Right lung (tissue), 5 donors: Measurements from ENCODE around the gene CASZ1. TPM values are rescaled to one million over a fixed set of nuclear protein-coding genes. Genes with fewer than 3 reads are reported as not detected.

ENCODE experiments used
- DNase-seq, 2 donors: peaks; one replicate each; pipeline ENCODE4 v3.0.0-alpha.2; 2013
- polyA plus RNA-seq, 5 donors: library from polyadenylated mRNA; unstranded; fragments of 120-200 nt; gene quantifications; one replicate each; pipeline versions ENCODE4 v1.2.1 to v1.2.3, GENCODE V29; 2013; ENCODE audit warnings: inconsistent platforms in 1 of 5, low replicate concordance in 1 of 5; ENCODE audit not compliant: insufficient read length in 5 of 5, insufficient read depth in 1 of 5

Gene CASZ1
- polyA plus RNA-seq, 5 donors: 14.9 to 21.4 (median 16.9) TPM

DNA sequence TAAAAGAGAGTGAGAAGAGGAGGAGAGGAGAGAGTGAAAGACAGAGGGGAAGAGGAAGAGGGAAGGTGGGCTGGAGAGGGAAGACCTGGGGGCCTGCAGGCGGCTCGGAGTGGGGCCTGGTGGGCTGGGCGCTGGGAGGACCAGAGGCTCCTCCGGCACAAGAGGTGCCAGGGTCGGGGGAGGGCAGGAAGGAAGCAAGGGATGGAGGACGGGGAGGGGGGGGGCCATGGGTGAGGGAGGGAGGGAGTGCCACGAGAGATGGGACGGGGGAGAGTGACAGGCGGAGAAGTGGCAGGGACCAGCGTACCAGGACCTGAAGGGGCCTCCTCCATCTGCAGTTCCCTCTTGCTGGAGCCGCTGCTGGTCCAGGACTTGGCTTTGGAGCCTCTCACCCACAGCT is 87.7 kb downstream of the CASZ1 start:
- DNase-seq: no peak

DNA sequence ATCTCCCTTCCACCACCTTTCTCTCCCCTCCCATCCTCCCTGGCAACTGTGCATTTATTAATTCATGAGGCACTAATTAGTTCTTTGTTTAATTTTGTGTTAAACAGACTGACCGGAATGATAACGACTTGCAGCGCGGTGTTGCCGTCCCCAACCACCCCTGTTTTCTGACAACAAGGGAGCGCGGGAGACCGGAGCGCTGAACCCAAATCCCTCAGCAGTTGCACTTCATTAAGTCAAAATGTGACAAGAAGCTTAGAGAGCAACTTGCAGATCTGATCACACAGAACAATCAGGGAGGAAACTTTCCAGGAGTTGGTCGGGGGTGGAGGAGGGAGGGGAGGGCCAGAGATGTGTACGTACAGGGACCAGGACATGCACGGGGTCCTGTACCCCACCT is 89.2 kb downstream of the CASZ1 start:
- DNase-seq: no peak

DNA sequence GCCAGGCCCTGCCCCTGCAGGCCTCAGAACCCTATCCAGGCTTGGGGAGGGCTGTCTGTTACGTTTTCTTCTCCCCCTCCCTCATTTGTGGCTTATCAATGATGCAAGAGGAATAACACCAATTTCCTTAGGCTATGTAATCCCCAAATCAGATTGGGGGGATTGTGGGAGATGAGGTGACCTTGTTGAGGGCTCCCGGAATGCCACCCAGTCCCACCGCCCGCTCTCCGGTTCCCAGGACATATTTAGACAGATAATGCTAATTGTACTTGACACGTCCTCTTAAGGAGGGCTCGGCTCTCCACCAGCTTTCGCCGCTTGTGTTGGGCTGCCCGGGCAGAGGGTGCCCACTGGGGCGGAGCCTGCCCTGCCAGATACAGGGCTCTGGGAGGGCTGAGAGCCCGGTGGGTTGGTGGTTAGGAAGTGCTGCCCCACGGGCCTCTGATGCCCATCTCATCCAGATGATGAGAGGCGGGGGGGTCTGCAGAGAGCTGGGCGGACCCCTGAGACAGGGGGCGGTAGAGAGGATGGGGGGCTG is 90.0 kb downstream of the CASZ1 start:
- DNase-seq: no peak

DNA sequence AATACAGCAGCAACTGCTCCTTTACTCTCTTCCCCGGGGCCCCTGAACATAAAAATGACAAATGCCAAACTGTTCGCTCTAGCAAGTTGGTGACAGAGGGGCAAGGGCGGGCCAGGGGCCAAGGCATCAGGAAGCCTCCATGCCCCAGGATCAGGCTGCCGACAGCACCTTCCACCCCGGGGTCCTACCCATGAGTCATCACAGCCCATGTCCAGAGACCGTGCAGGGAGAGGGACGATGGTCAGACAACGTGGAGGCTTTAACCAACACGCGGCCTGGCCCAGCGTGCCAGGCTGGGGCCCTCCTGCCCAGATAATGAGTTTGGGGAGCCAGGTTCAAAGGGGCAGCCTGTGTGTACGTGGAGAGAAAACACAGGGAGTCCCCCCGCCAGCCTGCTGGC is 90.5 kb downstream of the CASZ1 start:
- no peak for DNase-seq

DNA sequence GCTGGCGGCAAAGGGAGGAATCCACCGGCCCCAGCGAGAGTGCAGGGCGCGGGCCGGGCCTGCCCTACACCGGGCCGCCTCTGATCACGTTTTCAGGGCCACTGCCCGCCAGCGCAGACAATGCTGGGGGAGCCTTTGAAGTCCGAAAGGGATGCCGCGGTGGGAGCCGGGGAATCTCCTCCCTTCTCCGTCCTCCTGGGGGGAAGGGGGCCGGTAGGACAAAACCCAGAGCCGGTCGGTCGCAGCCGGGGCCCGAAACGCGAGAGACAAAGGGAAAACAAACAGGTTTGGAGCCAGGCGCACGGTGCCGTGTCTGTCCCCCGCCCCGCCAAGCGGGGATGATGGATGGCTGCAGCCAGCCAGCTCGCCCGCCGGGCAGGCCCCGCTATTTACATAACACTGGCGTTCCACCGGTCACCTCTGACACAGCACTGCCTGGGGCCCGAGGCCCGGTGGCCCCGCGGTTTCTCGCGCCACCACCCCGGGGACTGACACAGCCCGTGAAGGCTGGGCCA is 92.0 kb downstream of the CASZ1 start:
- DNase-seq: no peak

DNA sequence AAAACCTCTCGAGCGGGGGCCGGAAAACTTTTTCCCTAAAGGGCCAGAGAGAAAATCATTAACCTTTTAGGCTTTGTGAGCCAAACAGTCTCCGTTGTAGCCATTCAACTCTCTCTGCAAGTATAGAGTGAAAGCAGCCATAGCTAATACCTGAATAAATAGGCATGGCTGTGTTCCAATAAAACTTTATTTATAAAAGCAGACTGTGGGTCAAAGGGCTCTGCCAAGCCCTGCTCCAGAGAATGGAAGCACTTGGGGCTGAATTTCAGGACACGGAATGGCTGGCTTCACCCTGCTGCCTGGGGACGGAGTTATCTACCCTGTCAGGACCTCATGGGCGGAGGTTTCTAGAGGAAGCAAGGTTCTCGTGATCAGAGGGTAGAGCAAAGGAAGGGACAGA is 92.7 kb downstream of the CASZ1 start:
- no peak for DNase-seq

DNA sequence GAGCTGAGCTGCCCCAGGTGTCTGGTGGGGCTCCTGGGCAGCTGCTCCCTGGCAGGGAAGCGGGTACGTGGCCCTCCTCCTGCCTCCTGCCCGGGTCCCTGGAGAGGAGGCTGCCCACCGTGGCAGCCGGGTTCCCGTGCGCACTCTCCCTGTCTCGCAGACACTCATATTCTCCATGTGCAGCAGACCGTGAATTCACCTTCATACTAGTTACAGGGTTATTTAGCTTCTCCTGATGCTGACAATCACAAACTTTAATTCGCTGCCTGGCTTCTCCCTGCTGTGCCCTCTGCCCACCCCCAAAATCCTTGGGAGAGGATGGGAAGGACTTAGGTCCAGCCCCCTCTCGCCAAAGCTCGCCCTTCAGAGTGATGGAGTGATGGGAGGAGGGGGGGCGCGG is 95.3 kb downstream of the CASZ1 start:
- no peak for DNase-seq

DNA sequence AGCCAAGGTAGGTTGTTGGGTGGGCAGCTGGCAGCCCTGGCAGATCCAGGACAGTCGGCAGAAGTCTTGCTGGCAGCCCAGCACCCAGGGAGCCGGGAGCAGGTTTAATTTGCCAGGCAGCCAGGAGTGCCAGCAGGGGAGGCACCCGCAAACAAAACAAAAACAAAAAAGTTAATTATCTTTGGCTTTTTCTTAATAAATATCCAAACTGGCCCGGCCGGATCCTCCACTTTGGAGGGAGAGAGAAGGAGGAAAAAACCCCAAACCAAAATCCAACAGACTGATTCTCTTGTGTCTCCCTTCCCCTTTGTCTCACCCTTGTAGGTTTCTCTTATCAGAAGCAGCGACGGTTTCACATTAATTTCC is 97.0 kb downstream of the CASZ1 start:
- DNase-seq: no peak

DNA sequence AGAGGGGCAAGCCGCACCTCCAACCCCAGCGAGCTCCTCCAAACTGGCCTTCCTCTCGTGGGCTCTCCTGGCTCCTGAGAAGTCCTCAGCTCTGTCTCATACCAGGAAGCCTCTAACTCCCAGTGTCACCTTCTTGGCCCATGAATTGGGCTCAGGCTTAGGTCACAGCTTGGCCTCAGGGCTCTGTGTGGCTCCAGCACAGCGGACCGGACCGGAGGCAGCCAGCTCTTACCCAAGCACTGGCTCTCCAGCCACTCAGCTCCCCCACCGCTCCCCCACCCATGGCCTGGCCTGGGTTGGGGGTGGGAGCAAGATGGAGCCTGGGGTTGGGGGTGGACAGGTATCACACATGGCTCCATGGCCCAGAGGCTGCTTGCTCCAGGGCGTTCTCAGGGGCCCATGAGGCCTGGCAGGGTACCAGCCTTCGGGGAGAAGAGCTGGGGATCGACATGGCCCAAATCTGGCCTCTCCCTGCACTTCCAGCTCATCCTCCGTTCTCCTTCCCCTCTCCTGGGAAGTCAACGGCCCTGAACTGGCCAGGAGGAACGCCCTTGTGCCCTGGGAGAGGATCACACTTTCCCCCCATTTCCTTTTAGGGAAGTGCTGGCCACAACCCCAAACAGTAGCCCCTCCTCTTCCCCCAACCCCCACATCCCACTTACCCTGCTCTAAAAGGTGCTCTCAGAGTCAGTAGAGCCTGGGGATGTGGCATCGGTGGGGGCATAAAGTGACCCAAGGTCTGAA is 97.5 kb downstream of the CASZ1 start:
- DNase-seq: no peak

DNA sequence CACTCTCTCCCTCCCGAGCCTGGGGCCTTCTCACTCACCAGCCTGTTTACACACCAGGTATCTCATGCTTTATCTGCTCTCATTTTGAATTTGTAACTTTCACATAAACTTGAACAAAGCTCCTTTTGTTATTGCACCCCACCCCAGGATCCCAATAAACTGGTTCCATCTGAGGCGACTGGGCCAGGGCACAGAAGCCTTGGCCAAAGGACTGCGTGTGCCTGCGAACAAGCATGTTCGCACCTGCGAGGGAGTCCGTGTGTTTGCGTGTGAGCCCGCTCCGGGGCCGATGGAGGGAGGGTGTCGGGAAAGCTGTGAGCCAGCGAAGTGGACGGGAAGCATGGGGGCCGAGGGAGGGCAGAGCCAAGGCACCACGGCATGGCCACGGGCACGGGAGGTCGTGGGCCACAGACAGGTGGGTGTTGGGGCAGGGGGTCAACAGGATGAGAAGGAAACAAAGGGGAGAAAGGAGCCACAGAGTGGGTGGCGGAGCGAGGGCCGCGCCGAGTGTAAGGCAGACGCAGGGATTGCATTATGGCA is 98.8 kb downstream of the CASZ1 start:
- DNase-seq: no peak

DNA sequence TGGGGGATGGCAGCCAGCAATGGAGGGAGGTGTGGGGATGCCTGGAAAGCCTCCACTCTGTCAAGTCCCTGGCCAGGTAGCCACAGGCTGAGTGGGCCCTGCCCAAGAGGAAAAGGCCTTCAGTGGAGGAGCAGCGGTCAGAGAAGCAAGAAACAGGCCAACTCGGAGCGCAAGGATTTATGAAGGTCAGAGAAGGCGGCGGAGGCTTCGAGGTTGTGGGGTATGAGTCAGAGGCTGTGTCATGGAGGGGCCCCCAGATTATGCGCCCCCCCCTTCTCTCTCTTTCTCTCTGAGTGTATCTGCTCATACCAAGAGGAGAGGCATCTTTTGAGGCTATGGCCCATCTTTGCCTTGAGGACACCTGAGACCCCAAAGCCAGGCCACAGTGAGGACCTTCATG is 99.5 kb downstream of the CASZ1 start:
- DNase-seq: no peak

DNA sequence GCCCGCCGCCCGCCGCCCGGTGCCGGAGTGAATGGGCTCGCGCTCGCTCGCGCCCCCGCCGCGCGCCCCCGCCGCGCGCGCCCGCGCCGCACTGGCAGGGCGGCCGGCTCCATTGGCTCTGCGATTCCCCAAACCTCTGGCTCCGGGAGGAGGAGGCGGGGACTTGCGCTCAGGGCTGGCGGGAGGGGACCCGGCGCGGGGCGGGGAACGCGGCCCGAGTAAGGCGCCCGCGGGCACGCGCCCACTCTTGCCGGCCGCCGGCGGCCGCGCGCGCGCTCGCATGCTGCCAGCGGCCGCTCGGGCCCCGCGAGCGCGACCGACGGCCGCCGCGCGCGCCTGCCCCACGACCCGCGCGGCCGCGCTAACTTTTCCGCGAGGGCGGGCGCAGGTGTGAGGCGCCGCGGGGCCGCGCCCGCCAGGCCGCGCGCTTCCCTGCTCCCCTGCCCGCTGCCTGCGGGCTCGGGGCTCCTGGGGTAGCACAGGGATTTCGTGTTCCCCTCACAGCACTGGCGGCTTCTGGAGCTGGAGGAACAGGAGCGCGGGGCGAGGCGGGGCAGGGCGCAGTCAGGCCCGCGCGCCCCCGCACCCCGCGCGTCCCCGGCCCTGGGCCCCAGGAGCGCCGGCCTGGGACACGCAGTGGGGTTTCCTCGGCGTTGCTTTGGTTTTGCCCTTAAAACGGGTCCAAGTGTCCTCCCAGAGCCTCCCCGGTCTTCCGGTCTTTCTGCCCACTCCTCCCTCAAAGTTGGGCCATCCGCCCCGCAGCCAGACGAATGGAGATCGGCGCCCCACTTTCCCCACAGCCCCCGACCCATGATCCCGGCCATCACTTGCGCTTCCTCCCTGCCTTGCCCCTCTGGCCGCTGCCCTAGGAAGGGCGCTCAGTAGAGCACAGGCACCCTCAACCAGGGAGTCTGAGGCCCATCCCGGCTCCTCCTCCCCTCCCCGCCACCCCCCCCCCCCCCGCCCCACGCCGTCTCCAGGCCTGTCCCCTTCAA is 101.5 kb downstream of the CASZ1 start:
- peak; percentile 86 to 87 for DNase-seq

DNA sequence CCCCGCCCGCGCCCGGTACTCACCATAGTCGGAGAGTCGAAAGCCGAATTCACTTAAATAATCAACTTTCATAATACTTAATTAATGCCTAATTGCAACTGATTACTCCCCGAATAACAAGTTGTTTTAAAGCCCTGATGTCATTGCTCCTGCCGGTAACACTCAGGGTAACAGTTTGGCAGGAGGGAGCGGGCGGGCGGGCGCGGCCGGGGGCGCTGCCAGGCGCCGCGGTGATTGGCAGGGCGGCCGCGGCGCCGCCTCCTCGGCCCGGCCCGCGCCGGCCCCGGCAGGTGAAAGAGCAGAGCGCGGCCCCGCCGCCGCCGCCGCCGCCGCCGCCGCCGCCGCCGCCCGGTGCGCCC is 102.2 kb downstream of the CASZ1 start:
- DNase-seq: no peak

DNA sequence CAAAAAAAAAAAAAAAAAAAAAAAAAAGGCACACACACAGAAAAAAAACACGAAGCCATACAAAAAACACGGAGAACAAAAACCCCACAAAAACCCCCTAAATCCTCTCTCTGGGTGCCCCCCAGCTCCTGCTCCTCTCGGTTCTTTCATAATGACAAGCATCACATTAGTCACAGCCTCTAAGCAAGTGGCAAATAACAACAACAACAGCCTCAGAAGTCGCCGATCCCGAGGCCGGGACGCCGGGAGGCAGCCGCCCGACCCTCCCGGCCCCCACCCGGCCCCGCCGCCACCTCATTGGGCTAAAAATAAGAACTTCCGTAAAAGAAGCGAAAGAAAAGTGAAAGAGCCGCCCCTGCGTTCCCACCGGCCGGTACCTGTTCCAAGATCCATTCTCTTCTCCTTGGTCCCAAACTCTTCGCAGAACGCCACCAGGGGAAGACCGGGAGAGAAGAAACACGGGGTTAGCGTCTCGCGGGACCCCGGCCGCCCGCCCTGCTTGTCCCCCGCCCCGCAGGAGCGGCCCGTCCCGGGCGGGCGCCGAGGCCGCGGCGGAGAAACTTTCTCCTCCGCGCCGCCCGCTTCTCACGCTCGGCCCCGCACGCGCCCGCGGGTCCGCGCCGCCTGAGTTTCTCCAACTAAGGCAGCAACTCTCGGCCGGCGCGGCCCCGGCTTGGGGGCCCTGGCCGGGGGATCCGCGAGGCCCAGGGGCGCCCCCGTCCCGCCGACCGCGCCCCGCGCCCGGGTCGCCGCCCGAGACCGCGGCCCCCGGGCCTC is 102.8 kb downstream of the CASZ1 start:
- no peak for DNase-seq

DNA sequence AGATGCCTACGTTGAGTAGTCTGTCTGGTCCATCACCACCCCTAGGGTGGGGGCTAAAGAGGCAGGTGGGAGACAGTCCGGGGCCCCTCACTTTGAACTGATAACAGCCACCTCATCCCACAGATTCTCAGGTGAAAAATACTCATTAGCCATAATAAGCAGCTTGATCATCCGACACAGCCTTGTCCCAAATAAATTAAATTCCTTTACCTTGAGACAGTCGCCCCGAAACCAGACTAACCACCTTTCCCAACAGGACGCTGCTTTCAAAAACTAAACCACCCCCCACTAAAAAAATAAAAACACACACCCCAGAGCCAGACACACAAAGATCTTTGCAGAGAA is 103.3 kb downstream of the CASZ1 start:
- no peak for DNase-seq

DNA sequence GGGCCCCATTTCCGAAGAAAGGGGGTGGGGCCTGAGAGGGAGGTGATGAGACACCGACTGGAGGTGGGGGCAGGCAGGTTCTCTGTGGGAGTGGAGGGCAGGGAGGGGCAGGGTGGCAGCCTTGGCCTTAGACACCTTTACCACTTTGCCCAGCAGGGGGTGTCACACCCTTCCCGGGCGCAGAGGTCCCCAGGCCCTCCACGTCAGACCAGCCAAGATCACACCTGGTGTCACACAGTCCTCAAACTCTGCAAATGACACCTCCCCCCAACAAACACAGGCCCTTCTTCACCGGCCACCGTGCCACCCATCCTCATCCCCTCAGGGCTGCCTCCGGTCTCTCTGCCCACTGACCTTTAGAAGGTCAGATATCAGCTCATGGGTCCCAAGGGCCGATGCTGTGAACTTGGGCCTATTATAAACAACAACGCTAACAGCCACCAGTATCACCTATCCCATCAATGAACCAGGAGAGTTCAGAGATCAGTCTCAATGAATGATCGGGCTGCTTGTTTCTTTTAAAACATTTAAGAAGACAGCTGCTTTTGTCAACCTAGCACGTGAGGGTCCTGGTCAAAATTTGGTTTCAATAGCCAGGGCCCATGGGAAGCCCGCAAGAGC is 103.9 kb downstream of the CASZ1 start:
- DNase-seq: no peak

DNA sequence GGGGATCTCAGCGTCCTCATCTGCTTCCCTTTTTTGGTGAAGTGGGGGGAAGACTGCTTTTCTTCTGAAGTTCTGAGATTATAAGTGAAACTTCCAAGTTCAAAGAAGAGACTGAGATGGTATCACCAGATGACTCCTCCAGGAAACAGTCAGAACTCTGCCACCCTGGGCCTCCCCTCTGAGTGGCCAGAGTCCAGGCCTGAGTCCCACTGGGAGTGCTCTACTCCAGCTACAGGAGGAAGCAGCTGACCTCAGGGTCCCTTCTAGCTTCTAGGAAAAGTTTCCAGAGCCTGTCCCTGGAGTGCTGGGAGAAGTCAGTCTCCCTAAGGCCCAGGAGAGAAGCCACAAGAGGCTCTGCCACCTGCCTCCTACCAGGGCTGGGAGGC is 104.7 kb downstream of the CASZ1 start:
- no peak for DNase-seq

DNA sequence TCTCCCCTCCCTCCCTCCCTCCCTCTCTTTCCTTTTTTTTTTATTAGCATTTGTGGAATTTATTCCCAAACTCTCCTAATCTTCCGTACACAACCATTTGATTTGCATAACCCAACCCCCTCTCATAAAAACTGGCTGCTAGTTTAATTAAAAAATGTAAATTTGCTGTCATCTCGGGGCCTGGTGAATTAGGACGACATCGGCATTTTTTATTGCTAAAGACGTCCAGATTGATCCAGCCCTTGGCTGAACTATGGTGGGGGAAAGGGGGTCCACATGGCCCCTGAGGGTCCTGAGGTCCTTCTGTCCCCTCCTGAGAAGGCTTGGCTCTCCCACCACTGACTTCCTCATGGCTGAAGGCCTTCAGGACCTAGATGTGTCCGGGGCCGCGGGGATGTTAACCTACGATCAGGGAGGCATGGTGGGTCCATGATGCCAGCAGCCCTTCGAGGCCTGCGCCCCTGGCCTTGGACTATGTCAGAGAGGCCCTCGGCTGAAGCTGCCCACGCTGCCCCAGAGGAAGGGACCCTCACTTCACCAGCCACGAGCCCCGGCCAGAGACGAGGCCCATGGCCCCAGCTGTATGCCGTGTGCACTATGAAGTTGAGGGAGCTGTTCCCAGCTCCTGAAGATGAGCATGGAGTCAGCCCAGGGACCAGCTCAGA is 105.2 kb downstream of the CASZ1 start:
- no peak for DNase-seq

DNA sequence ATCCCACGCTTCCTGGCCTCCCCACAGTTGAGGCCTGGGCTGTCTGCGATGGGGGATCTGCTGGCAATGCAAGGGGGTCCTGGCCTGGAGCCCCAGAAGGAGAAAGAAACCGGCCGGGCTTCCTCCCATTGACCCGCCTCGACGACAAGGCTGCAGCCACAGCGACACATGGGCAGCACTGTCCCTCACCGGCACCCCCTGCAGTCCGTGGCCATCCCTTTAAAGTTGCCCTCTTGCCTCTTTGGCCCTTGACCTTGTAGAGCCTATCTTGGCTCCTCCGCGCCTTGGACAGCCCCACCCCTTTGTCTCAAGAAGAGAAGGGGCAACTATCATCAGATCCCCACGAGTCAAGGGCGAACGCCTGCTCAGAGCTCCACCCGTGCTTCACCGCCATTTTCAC is 106.0 kb downstream of the CASZ1 start:
- DNase-seq: no peak

DNA sequence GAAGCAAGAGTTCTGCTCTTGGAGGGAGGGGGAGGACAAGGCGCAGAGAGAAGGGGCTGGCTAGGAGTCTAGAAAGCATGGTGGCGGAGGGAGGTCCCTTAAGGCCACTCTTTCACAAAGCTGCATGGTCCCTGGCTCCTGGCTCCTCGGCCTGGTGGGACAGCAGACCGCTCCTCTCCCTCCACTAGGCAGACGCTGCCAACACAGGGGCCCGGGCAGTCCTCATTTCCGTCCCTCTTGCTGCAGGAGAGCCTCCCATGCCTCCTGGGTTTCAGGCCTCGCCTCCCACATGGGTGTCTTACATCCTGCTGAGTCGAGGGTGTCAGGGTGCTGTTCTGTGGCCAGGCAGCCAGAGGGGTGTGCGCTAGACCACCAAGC is 108.0 kb downstream of the CASZ1 start:
- DNase-seq: no peak
